ENCODE measurements around the gene PIM1. TPM values are rescaled to one million over a fixed set of nuclear protein-coding genes. Genes with fewer than 3 reads are reported as not detected.
A peak's percentile ranks its signal among the peaks of the same experiment; 100 is the strongest.
"Not testable (repeated sequence)": the region's sequence is repeated elsewhere in the genome, so short reads cannot be mapped to it uniquely, and the experiment has no call there.

Gene PIM1
- polyA plus RNA-seq, 3 donors = 22.2 to 24.0 (median 23.7) TPM

GRCh38 chr6:37168163-37168758, 1.7 kb upstream of the PIM1 start:
- no peak for DNase-seq

- DNase-seq = peak; percentile 67
These were observed 999 bp upstream of the PIM1 start for GRCh38 chr6:37168811-37169495.

- peak; percentile 63 for DNase-seq
These were observed 585 bp downstream of the PIM1 start for GRCh38 chr6:37170273-37171200.

GRCh38 chr6:37171201-37171969, 1.4 kb downstream of the PIM1 start:
- DNase-seq = no peak

GRCh38 chr6:37171970-37172812, 2.2 kb downstream of the PIM1 start:
- DNase-seq = peak; percentile 91

GRCh38 chr6:37172912-37173492, 3.0 kb downstream of the PIM1 start:
- no peak for DNase-seq

- DNase-seq = no peak
These were observed 3.7 kb downstream of the PIM1 start for GRCh38 chr6:37173493-37174195.

- no peak for DNase-seq
These were observed 4.2 kb downstream of the PIM1 start for GRCh38 chr6:37174196-37174514.

- no peak for DNase-seq
These were observed 4.8 kb downstream of the PIM1 start for GRCh38 chr6:37174515-37175331.

GRCh38 chr6:37175332-37176267, 5.6 kb downstream of the PIM1 start:
- DNase-seq = no peak

- DNase-seq = no peak
These were observed 6.5 kb downstream of the PIM1 start for GRCh38 chr6:37176268-37177076.

GRCh38 chr6:37177077-37177934, 7.4 kb downstream of the PIM1 start:
- DNase-seq = no peak

- no peak for DNase-seq
These were observed 8.1 kb downstream of the PIM1 start for GRCh38 chr6:37177935-37178517.

GRCh38 chr6:37180075-37180474, 10.1 kb downstream of the PIM1 start:
- DNase-seq = no peak

GRCh38 chr6:37180610-37181009, 10.7 kb downstream of the PIM1 start:
- DNase-seq = not testable (repeated sequence)
